Left lung (tissue), 10 donors: ENCODE results near the gene PIGQ. TPM values are rescaled to one million over a fixed set of nuclear protein-coding genes. Genes with fewer than 3 reads are reported as not detected.

Experiments
- ATAC-seq: fragments of 200-7000 bp; cut with Tn5 transposase; one replicate; pipeline ENCODE4 v1.9.1; 2020; ENCODE audit warnings: moderate library complexity
- DNase-seq, 4 donors: peaks; one replicate each; pipeline ENCODE4 v3.0.0-alpha.2; 2013 to 2020
- H3K27ac ChIP-seq, 2 donors: fragments of 200-600 bp; sonication (generic) in 1 of 2; one replicate each; pipeline versions ENCODE4 v1.5.0 to v1.8.0; 2020 to 2021
- H3K27me3 ChIP-seq, 2 donors: fragments of 200-600 bp; sonication (generic) in 1 of 2; one replicate each; pipeline versions ENCODE4 v1.5.0 to v1.8.0; 2020 to 2021
- H3K36me3 ChIP-seq, 2 donors: fragments of 200-600 bp; sonication (generic) in 1 of 2; one replicate each; pipeline versions ENCODE4 v1.5.0 to v1.8.0; 2020 to 2021
- H3K4me1 ChIP-seq, 2 donors: fragments of 200-600 bp; one replicate each; pipeline ENCODE4 v1.8.0; 2021
- H3K4me3 ChIP-seq, 2 donors: fragments of 200-600 bp; sonication (generic) in 1 of 2; one replicate each; pipeline versions ENCODE4 v1.5.0 to v1.8.0; 2020 to 2021; ENCODE audit warnings: mild to moderate bottlenecking in 1 of 2
- H3K9me3 ChIP-seq, 2 donors: fragments of 200-600 bp; sonication (generic) in 1 of 2; one replicate each; pipeline versions ENCODE4 v1.5.0 to v1.8.0; 2020 to 2021
- CTCF ChIP-seq, 2 donors: fragments of 200-600 bp; sonication (generic) in 1 of 2; IDR thresholded peaks; one replicate each; pipeline versions ENCODE4 v1.5.0 to v1.8.0; 2021; ENCODE audit warnings: antibody characterized with exemption in 2 of 2
- intact Hi-C, 2 donors: fragments of 100-400 bp; cut with DNase I; formaldehyde crosslinking; loops; one replicate each; pipeline versions ENCODE4 v1.11.2 to v1.14.2; 2022
- polyA plus RNA-seq, 6 donors: library from polyadenylated mRNA; unstranded; fragments of 120-200 nt; gene quantifications; one replicate each; pipeline ENCODE4 v1.2.1, GENCODE V29; 2013; ENCODE audit not compliant: insufficient read length in 6 of 6
- total RNA-seq, 2 donors: library from RNA; stranded (reverse); fragmentation: NEBNext Ultra II Directional; extraction: Animal tissue kit (Norgen Biotek cat#: 25700); gene quantifications; one replicate each; pipeline ENCODE4 v1.2.1, GENCODE V29; 2021
- donor health status: DM: no; HTN: yes; CAD: no.
- donor health status: DM: no; HTN: no; CAD: no.

Gene PIGQ
- total and polyA plus RNA-seq, 8 donors, result 32.9 to 68.5 (median 39.0) TPM

GRCh38 chr16:603933-604332 lies 34.2 kb downstream of the PIGQ start:
- TF ChIP-seq CTCF (IDR thresholded peaks at IDR 0.05), result no peak
- ATAC-seq (no peak), DNase-seq (no peak)
- no peak overlapping the region for H3K27ac ChIP-seq
- peaks cover 0 to 18% of the 10 kb centered on the region in 2 donors for H3K36me3 ChIP-seq
- no peaks in the 10 kb centered on the region for H3K27me3 ChIP-seq
- intact Hi-C loops, result no loop called here
- no peak overlapping the region for H3K4me3 ChIP-seq
- H3K4me1 ChIP-seq, result no peaks in the 10 kb centered on the region
- peaks cover 0 to 6% of the 10 kb centered on the region in 2 donors for H3K9me3 ChIP-seq

- peaks cover 0 to 6% of the 10 kb centered on the region in 2 donors for H3K9me3 ChIP-seq
- peaks cover 0 to 9% of the 10 kb centered on the region in 2 donors for H3K4me1 ChIP-seq
- no peaks in the 10 kb centered on the region for H3K27me3 ChIP-seq
- intact Hi-C loops, result no loop called here
- H3K4me3 ChIP-seq, result no peak overlapping the region
- no peaks in the 10 kb centered on the region for H3K36me3 ChIP-seq
- no peak for ATAC-seq
- no peak overlapping the region for H3K27ac ChIP-seq
- no peak for TF ChIP-seq CTCF (IDR thresholded peaks at IDR 0.05)
- DNase-seq, result peak in 1 of 4 donors; percentile 72
Observed at GRCh38 chr16:606656-607307, 37.0 kb downstream of the PIGQ start.

GRCh38 chr16:608019-608418 lies 38.3 kb downstream of the PIGQ start:
- DNase-seq (no peak), ATAC-seq (no peak)
- no peak for TF ChIP-seq CTCF (IDR thresholded peaks at IDR 0.05)
- peaks cover 0 to 9% of the 10 kb centered on the region in 2 donors for H3K4me1 ChIP-seq
- H3K36me3 ChIP-seq, result no peaks in the 10 kb centered on the region
- peaks cover 0 to 6% of the 10 kb centered on the region in 2 donors for H3K9me3 ChIP-seq
- no peak overlapping the region for H3K27ac ChIP-seq
- intact Hi-C loops, result no loop called here
- no peak overlapping the region for H3K4me3 ChIP-seq
- H3K27me3 ChIP-seq, result no peaks in the 10 kb centered on the region

- no peak for DNase-seq
- Histone ChIP-seq H3K9me3 (peaks cover 0 to 6% of the 10 kb centered on the region in 2 donors), H3K4me3 (no peak overlapping the region), H3K27me3 (no peaks in the 10 kb centered on the region), H3K4me1 (peaks cover 0 to 9% of the 10 kb centered on the region in 2 donors), H3K27ac (no peak overlapping the region), H3K36me3 (no peaks in the 10 kb centered on the region)
- no peak for ATAC-seq
- intact Hi-C loops, result no loop called here
- no peak for TF ChIP-seq CTCF (IDR thresholded peaks at IDR 0.05)
Observed at GRCh38 chr16:609316-609715, 39.5 kb downstream of the PIGQ start.

GRCh38 chr16:609984-610383 lies 40.2 kb downstream of the PIGQ start:
- H3K27ac ChIP-seq, result no peak overlapping the region
- intact Hi-C loops, result no loop called here
- DNase-seq (peak in 1 of 4 donors; percentile 72), ATAC-seq (no peak)
- no peak overlapping the region for H3K4me3 ChIP-seq
- no peaks in the 10 kb centered on the region for H3K27me3 ChIP-seq
- H3K36me3 ChIP-seq, result no peaks in the 10 kb centered on the region
- peaks cover 0 to 9% of the 10 kb centered on the region in 2 donors for H3K4me1 ChIP-seq
- H3K9me3 ChIP-seq, result peaks cover 0 to 4% of the 10 kb centered on the region in 2 donors
- TF ChIP-seq CTCF (IDR thresholded peaks at IDR 0.05), result no peak
